Thyroid gland (tissue), 4 donors: ENCODE measurements around the gene FKBP1A. TPM values are rescaled to one million over a fixed set of nuclear protein-coding genes. Genes with fewer than 3 reads are reported as not detected.

ENCODE experiments used
- DNase-seq, 2 donors: peaks; one replicate each; pipeline ENCODE4 v3.0.0-alpha.2; 2019
- H3K27ac ChIP-seq, 3 donors: fragments of 200-600 bp; sonication (generic); 1 replicate in 2 of 3; 2 replicates in 1 of 3; pipeline ENCODE4 v1.5.1; 2016 to 2019; ENCODE audit warnings: mild to moderate bottlenecking in 1 of 3, moderate library complexity in 1 of 3
- H3K27me3 ChIP-seq: fragments of 200-600 bp; sonication (generic); one replicate; pipeline ENCODE4 v1.5.1; 2019
- H3K36me3 ChIP-seq, 2 donors: fragments of 200-600 bp; sonication (generic); one replicate each; pipeline ENCODE4 v1.5.1; 2016 to 2019
- H3K4me1 ChIP-seq, 2 donors: fragments of 200-600 bp; sonication (generic); one replicate each; pipeline ENCODE4 v1.5.1; 2017 to 2019
- H3K4me3 ChIP-seq, 3 donors: fragments of 200-600 bp; sonication (generic); replicated peaks in 1 of 3; 1 replicate in 2 of 3; 2 replicates in 1 of 3; pipeline ENCODE4 v1.5.1; 2016; ENCODE audit warnings: mild to moderate bottlenecking in 1 of 3
- H3K9me3 ChIP-seq: fragments of 200-600 bp; sonication (generic); one replicate; pipeline ENCODE4 v1.5.1; 2017
- CTCF ChIP-seq, 6 experiments: fragments of 200-600 bp in 3 of 6; fragments of 450-650 bp in 3 of 6; sonication (generic) in 3 of 6; IDR thresholded peaks; one replicate each; pipeline ENCODE4 v1.5.1; 2016 to 2019; ENCODE audit warnings: antibody characterized with exemption in 6 of 6, mild to moderate bottlenecking in 2 of 6, inconsistent platforms in 1 of 6, moderate library complexity in 1 of 6
- POLR2A ChIP-seq, 2 donors: fragments of 450-650 bp; IDR thresholded peaks; one replicate each; pipeline ENCODE4 v1.6.1; 2017; ENCODE audit warnings: antibody characterized with exemption in 2 of 2, mild to moderate bottlenecking in 2 of 2, moderate library complexity in 1 of 2
- WGBS, 2 donors: methylation state at CpG; one replicate each; pipeline ENCODE4 v1.1.5; 2017; 5-methylcytosine and 5-hydroxymethylcytosine counted together
- intact Hi-C: fragments of 100-400 bp; cut with DNase I; formaldehyde crosslinking; loops from one replicate; pipeline ENCODE4 v1.15.1; 2023
- total RNA-seq, 4 donors: library from RNA; depleted of rRNA; stranded (reverse); fragments of >200 nt; gene quantifications; one replicate each; pipeline ENCODE4 v1.2.3, GENCODE V29; 2016

Gene FKBP1A
- total RNA-seq, 4 donors from 2014 or later = 142 to 272 (median 189) TPM

GRCh38 chr20:1430004-1430451 is 37.2 kb upstream of the FKBP1A start:
- Histone ChIP-seq H3K27ac (no peak overlapping the region), H3K27me3 (no peaks in the 10 kb centered on the region), H3K36me3 (no peaks in the 10 kb centered on the region), H3K4me3 (no peak overlapping the region), H3K9me3 (no peaks in the 10 kb centered on the region), H3K4me1 (no peaks in the 10 kb centered on the region)
- WGBS, 2 donors = 79 to 82% methylated on average over 1 of the region's 1 CpG
- no peak for TF ChIP-seq CTCF (IDR thresholded peaks at IDR 0.05)
- no peak for TF ChIP-seq POLR2A (IDR thresholded peaks at IDR 0.05)
- DNase-seq = no peak
- intact Hi-C loops = no loop called here

DNA sequence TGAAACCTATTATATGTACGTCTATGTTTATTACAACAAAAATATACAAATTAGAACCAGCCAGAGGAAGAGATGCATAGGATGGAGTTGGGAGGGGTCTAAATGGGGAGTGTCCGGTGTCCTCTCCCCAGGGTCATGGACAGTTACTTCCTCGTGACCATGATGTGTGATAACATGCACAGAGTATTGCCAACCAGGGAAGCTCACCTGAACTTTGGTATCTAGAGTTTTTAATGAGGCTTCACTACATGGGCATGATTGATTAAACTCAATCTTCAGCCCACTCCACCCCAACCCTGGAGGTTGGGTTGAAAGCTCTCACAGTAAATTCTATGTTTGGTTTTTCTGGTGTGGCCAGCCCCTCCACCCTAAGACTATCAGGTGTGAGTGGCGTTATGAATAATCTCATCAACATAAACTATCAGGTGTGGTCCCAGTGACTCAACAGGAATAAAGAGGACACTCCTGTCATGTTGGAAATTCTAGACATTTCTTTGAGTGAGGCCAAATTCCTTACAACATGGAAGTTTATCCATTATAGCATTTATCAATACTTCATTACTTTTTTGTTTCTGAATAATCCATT is 36.4 kb upstream of the FKBP1A start:
- WGBS, 2 donors = 86 to 91% methylated on average over 4 of the region's 4 CpGs
- intact Hi-C loops = no loop called here
- DNase-seq = no peak

GRCh38 chr20:1427457-1428054 is 34.7 kb upstream of the FKBP1A start:
- intact Hi-C loops = no loop called here
- WGBS, 2 donors = 76 to 78% methylated on average over 3 of the region's 3 CpGs

More for the DNA sequence above, 36.4 kb upstream of the FKBP1A start:
- TF ChIP-seq CTCF (IDR thresholded peaks at IDR 0.05) = no peak
- no peak for TF ChIP-seq POLR2A (IDR thresholded peaks at IDR 0.05)
- Histone ChIP-seq H3K4me3 (no peak overlapping the region), H3K4me1 (no peaks in the 10 kb centered on the region), H3K36me3 (no peaks in the 10 kb centered on the region), H3K27ac (no peak overlapping the region), H3K9me3 (no peaks in the 10 kb centered on the region), H3K27me3 (no peaks in the 10 kb centered on the region)

GRCh38 chr20:1426231-1426849 is 33.5 kb upstream of the FKBP1A start:
- intact Hi-C loops = no loop called here
- no peaks in the 10 kb centered on the region for H3K9me3 ChIP-seq
- WGBS, 2 donors = 50 to 63% methylated on average over 4 of the region's 4 CpGs
- no peaks in the 10 kb centered on the region for H3K27me3 ChIP-seq
- TF ChIP-seq CTCF (IDR thresholded peaks at IDR 0.05) = no peak
- TF ChIP-seq POLR2A (IDR thresholded peaks at IDR 0.05) = no peak
- H3K27ac ChIP-seq = no peak overlapping the region
- DNase-seq = no peak
- H3K4me1 ChIP-seq = no peaks in the 10 kb centered on the region
- H3K36me3 ChIP-seq = no peaks in the 10 kb centered on the region
- H3K4me3 ChIP-seq = no peak overlapping the region

More at GRCh38 chr20:1427457-1428054, 34.7 kb upstream of the FKBP1A start:
- no peaks in the 10 kb centered on the region for H3K36me3 ChIP-seq
- H3K27ac ChIP-seq = no peak overlapping the region
- H3K27me3 ChIP-seq = no peaks in the 10 kb centered on the region
- no peaks in the 10 kb centered on the region for H3K4me1 ChIP-seq
- H3K4me3 ChIP-seq = no peak overlapping the region
- no peak for TF ChIP-seq CTCF (IDR thresholded peaks at IDR 0.05)
- no peak for TF ChIP-seq POLR2A (IDR thresholded peaks at IDR 0.05)
- no peak for DNase-seq
- no peaks in the 10 kb centered on the region for H3K9me3 ChIP-seq

- Histone ChIP-seq H3K27ac (no peak overlapping the region), H3K9me3 (no peaks in the 10 kb centered on the region), H3K4me3 (no peak overlapping the region), H3K27me3 (no peaks in the 10 kb centered on the region), H3K4me1 (no peaks in the 10 kb centered on the region), H3K36me3 (no peaks in the 10 kb centered on the region)
- intact Hi-C loops = no loop called here
- DNase-seq = no peak
- 74 to 84% methylated on average over 1 of the region's 1 CpG for WGBS, 2 donors
- TF ChIP-seq CTCF (IDR thresholded peaks at IDR 0.05) (no peak), POLR2A (IDR thresholded peaks at IDR 0.05) (no peak)
These were observed 31.5 kb upstream of the FKBP1A start for GRCh38 chr20:1424336-1424735.
